OCI-LY1 (cell line): ENCODE measurements around the gene NIPAL3.

Experiments used
- CTCF ChIP-seq: fragments of 200-600 bp; sonication (generic), shearing (Covaris generic); IDR thresholded peaks from 2 replicates; pipeline ENCODE4 v1.5.1; 2017; ENCODE audit warnings: mild to moderate bottlenecking, antibody characterized with exemption, low read length, moderate library complexity, mixed read lengths
- EZH2 ChIP-seq: fragments of 200-600 bp; sonication (generic), shearing (Covaris generic); IDR thresholded peaks from 2 replicates; pipeline ENCODE4 v1.8.0; 2017; ENCODE audit warnings: borderline replicate concordance, mixed run types, mild to moderate bottlenecking, antibody characterized with exemption, low read length, moderate library complexity, mixed read lengths

- no peak for TF ChIP-seq CTCF
- TF ChIP-seq EZH2, result no peak
These were observed 27.2 kb downstream of the NIPAL3 start for GRCh38 chr1:24442764-24443163.
